Left forelimb (tissue), 1 donor: ENCODE results near the gene COLEC11.

Experiments used
- DNase-seq: peaks from one replicate; pipeline ENCODE4 v3.0.0-alpha.2; 2018; ENCODE audit warnings: low spot score

The COLEC11 gene

DNA sequence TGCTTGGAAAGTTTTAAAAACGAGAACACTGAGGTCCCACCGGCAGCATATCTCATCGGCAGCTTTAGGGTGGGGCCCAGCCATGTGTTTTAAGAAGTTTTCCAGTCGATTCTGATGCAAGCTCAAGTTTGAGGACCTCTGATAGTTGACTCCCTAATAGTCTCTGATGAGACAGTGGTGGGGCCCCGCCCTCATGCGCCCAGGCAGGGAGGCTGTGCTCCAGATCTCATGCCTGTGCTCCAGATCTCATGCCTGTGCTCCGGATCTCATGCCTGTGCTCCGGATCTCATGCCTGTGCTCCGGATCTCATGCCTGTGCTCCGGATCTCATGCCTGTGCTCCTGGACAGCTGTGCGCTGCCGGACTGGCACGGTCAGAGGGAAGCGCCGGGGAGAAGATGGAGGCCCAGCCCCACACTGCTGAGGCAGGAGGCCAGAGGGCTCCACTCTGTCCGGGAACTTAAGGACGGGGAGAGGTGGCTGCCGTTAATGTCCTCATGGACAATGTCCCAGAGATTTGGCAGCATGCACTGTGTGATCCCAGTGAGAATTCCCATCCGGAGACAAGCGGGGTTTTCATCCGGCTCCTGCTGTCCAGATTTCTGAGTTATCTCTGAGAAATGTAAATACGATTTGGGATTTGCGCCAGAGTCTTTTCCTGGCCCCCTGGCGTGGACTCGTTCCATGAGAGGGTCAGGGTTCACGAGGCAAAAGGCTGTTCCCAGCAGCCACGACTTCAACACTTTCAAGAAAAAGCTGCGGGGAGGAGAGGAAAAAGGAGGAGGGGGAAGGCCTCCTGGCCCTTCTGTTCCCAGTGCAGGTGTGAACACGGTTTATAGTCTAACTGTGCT, 9.4 kb upstream of the COLEC11 start:
- peak; percentile 65 for DNase-seq

DNA sequence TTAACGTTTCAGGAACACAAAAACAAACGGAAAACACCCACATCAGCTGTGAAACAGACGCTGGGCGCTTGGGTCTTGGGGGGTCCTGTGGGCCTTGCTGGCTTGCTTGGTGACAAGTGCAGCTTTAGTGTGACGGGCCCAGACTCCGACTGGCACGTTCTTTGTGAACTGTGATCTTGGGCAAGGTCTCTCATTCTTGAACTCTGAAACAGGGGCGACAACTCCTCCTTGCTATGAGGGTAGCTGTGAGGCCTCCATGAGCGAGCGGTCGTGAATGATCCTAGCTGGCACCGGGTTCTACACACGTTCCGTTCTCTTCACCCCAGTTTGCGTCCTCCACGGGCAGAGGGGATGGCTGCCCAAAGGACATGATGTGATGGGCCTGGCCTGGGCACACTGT, 8.7 kb upstream of the COLEC11 start:
- peak; percentile 52 for DNase-seq

DNA sequence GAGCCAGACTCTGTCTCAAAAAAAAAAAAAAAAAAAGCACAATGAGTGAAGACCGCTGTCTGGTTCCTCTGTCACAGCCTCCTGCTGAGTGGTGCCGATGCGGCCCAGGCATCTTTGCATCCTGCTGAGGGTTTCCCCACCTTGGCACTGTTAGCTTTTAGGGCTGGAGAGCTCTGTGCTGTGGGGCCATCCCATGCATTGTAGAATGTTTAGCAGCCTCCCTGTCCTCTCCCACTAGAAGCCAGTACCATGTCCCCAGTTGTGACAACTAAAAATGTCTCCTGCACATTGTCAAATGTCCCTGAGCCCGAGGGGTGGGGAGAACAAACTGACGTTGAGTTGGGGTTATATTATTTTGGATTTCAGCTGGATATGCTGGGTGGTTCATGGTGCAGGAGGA, 7.9 kb upstream of the COLEC11 start:
- peak; percentile 25 for DNase-seq

GRCh38 chr2:3587432-3587831, 7.5 kb upstream of the COLEC11 start:
- DNase-seq: peak; percentile 6

GRCh38 chr2:3588084-3588483, 6.8 kb upstream of the COLEC11 start:
- DNase-seq: peak; percentile 31

DNA sequence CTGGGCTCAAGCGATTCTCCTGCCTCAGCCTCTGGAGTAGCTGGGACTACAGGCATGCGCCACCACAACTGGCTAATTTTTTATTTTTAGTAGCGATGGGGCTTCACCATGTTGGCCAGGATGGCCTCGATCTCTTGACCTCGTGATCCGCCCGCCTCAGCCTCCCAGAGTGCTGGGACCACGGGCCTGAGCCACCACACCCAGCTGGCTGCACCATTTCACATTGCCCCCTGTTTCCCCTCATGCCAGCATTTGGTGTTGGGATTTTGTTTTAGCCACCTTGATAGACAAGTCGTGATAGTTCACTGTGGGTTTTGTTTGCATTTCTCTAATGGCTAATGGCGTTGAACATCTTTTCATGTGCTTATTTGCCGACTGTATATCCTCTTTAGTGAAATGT, 5.8 kb upstream of the COLEC11 start:
- no peak for DNase-seq

DNA sequence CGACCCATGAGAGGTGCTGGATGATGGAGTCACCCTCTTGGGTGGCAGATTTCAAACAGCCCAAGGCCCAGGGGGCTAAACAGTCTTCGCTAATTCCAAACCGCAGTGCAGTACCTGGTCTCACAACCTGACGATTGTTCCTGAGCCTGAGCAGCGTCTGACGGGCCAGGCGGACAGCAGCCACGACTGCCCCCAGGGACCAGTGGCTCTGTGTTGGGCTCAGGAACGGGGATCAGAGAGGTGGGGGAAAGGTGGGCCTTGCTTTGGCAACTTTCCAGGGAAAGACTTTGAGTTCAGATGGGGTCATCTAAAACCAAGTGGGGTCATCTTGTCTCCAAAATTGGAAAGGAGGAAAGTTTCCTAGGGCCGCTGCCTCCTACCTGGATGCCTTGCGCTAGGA, 492 bp downstream of the COLEC11 start:
- DNase-seq: peak; percentile 53

GRCh38 chr2:3595985-3596384, 1.1 kb downstream of the COLEC11 start:
- DNase-seq: no peak

DNA sequence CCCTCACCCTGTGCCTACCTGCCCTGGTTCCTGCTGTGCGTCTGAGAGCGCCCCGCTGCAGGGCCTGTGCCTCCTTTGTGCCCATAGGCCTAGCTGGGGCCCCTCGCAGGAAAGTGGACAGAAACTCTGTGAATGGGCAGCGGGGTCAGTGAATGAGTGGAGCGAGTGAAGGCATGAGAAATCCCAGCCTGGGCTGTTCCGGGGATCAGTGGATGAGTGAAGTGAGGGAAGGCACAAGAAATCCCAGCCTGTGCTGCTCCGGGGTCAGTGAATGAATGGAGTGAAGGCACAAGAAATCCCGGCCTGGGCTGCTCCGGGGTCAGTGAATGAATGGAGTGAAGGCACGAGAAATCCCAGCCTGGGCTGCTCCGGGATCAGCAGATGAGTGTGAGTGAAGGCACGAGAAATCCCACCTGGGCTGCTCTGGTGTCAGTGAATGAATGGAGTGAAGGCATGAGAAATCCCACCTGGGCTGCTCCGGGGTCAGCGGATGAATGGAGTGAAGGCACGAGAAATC, 2.0 kb downstream of the COLEC11 start:
- no peak for DNase-seq

GRCh38 chr2:3597567-3597966, 2.7 kb downstream of the COLEC11 start:
- DNase-seq: no peak

- peak; percentile 28 for DNase-seq
These were observed 3.4 kb downstream of the COLEC11 start for GRCh38 chr2:3598197-3598910.

GRCh38 chr2:3598912-3599854, 4.3 kb downstream of the COLEC11 start:
- DNase-seq: peak; percentile 22

DNA sequence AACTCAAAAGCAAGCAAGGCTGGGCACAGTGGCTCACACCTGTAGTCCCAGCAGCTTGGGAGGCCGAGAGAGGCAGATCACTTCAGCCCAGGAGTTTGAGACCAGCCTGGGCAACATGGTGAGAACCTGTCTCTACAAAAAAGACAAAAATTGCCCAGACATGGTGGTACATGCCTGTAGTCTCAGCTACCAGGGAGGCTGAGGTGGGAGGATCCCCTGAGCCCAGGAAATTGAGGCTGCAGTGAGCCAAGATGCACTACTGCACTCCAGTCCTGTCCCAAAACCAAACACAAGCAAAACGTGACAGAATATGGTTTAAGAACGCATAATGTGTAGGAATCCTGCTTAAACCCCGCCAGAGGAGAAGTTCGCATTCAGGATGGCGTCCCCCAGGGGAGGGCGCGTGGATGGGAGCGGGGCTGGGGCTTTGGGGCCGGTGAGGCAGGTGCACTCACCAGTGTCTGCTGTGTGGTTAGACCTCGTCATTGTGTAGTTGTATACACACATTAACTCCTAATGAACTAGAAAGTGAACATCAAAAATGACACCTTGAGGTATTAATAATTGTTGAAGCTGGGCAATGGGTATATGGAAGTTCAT, 5.4 kb downstream of the COLEC11 start:
- DNase-seq: no peak

- no peak for DNase-seq
These were observed 6.8 kb downstream of the COLEC11 start for GRCh38 chr2:3601561-3602271.

DNA sequence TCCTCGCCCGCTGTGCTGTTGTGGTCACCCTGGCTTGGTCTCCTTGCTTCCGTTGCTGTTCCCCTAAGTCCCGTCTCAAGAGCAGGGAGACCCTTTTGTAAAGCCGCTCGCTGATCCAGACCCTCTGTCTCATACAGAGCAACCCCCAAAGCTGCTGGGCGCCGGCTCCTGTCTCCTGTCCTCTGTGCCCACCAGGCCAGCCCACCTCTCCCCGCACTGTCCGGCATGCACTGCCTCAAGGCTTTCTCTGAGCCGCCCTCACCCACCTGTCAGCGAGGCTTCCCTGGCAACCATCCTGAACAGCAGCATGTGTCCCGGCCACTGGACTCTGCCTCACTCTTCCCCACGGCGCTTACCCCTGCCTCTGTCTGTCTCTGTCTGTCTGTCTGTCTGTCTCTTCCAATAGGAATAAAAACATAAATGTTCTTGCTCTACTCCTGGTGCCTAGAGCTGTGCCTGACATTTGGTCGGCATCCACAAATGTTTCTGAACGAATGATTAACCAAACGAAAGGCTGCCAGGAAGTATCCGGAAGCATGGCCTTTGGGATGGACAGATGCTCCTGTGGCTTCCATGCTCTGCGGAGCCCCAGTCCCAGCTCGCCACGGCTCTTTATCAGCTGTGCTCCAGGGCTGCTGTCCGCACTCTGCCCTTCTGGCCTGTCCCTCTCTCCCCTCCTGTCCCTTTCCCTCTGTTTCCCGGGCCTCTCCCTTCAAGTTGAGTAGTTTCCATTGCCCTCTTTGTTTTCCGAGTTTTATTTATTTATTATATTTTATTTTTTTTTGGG, 7.8 kb downstream of the COLEC11 start:
- no peak for DNase-seq

DNA sequence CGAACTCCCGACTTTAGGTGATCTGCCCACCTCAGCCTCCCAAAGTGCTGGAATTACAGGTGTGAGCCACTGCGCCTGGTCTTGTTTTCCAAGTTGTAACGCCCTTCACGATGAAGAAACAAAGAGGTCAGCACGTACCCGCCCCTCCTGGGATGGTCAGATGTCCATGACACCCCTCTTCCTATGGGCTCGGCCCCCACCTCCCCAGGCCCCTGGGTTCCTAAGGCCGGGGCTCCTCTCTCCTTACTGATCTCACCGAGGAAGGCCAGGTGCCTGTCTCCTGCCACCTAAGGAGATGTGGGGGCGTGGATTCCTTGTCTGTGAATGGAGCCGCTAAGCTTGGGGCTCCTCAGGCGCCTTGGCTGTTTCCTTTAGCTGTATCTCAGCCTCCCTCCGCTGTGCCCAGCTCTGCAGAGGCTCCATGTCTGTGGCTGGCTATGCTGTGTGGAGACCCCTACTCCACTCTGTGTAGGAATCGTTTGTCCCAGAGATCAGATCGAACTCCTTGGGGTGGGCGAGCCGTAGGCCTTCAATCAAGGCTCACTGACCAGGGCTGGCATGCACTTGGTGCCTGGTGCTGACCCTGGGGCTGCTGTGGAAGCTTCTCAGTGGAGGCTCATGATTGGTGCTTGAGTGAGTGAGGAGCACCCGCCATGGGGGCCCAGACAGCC, 8.8 kb downstream of the COLEC11 start:
- no peak for DNase-seq

- DNase-seq: peak; percentile 40
These were observed 9.4 kb downstream of the COLEC11 start for GRCh38 chr2:3604207-3604877.

GRCh38 chr2:3604991-3605961, 10.4 kb downstream of the COLEC11 start:
- no peak for DNase-seq
